Endothelial cell (in vitro differentiated cells): Measurements from ENCODE around the gene MPPE1. TPM values are rescaled to one million over a fixed set of nuclear protein-coding genes. Genes with fewer than 3 reads are reported as not detected.

Experiments
- DNase-seq: peaks from one replicate; pipeline ENCODE4 v3.0.0; 2021; ENCODE audit warnings: low spot score
- H3K27ac Mint-ChIP-seq: one replicate; pipeline ENCODE4 v1.8.0; 2021; ENCODE audit warnings: mixed read lengths, inconsistent platforms; ENCODE audit not compliant: unreplicated experiment
- H3K27me3 Mint-ChIP-seq: one replicate; pipeline ENCODE4 v1.8.0; 2021; ENCODE audit warnings: mild to moderate bottlenecking, moderate library complexity, mixed read lengths, inconsistent platforms; ENCODE audit not compliant: unreplicated experiment
- H3K36me3 Mint-ChIP-seq: one replicate; pipeline ENCODE4 v1.8.0; 2021; ENCODE audit warnings: mild to moderate bottlenecking, low read depth, mixed read lengths, inconsistent platforms; ENCODE audit not compliant: unreplicated experiment
- H3K4me1 Mint-ChIP-seq: one replicate; pipeline ENCODE4 v1.8.0; 2021; ENCODE audit warnings: mild to moderate bottlenecking, mixed read lengths, inconsistent platforms; ENCODE audit not compliant: unreplicated experiment
- H3K4me3 Mint-ChIP-seq: one replicate; pipeline ENCODE4 v1.8.0; 2021; ENCODE audit warnings: mild to moderate bottlenecking, mixed read lengths, inconsistent platforms; ENCODE audit not compliant: unreplicated experiment
- H3K9me3 Mint-ChIP-seq: one replicate; pipeline ENCODE4 v1.8.0; 2021; ENCODE audit warnings: mixed read lengths, inconsistent platforms; ENCODE audit not compliant: unreplicated experiment
- CTCF ChIP-seq: fragments of 200-600 bp; sonication (generic); IDR thresholded peaks from one replicate; pipeline ENCODE4 v1.5.0; 2021; ENCODE audit warnings: antibody characterized with exemption; ENCODE audit not compliant: unreplicated experiment
- total RNA-seq: library from RNA; stranded (reverse); fragmentation: NEBNext Ultra II Directional; extraction: Animal tissue kit (Norgen Biotek cat#: 25700); gene quantifications from one replicate; pipeline ENCODE4 v1.2.1, GENCODE V29; 2021; ENCODE audit not compliant: unreplicated experiment

Gene MPPE1
- total RNA-seq, 1 donor from 2014 or later = 32.8 TPM

- H3K9me3 Mint-ChIP-seq = no peaks in the 10 kb centered on the region
- TF ChIP-seq CTCF = no peak
- H3K27ac Mint-ChIP-seq = peak overlapping the region; percentile 3
- DNase-seq = no peak
- H3K4me3 Mint-ChIP-seq = no peak overlapping the region
- H3K36me3 Mint-ChIP-seq = no peaks in the 10 kb centered on the region
- H3K27me3 Mint-ChIP-seq = no peaks in the 10 kb centered on the region
- H3K4me1 Mint-ChIP-seq = peaks cover 17% of the 10 kb centered on the region
These were observed 67.6 kb downstream of the MPPE1 start for GRCh38 chr18:11840493-11840892.

GRCh38 chr18:11839556-11839955, 68.6 kb downstream of the MPPE1 start:
- TF ChIP-seq CTCF = no peak

GRCh38 chr18:11834772-11835171, 73.3 kb downstream of the MPPE1 start:
- Mint-ChIP-seq H3K27ac (no peak overlapping the region), H3K4me3 (no peak overlapping the region), H3K9me3 (no peaks in the 10 kb centered on the region), H3K36me3 (no peaks in the 10 kb centered on the region), H3K4me1 (peaks cover 7% of the 10 kb centered on the region), H3K27me3 (no peaks in the 10 kb centered on the region)
- no peak for TF ChIP-seq CTCF
- DNase-seq = no peak

More at GRCh38 chr18:11839556-11839955, 68.6 kb downstream of the MPPE1 start:
- DNase-seq = no peak
- Mint-ChIP-seq H3K9me3 (no peaks in the 10 kb centered on the region), H3K4me3 (no peak overlapping the region), H3K27ac (peak overlapping the region; percentile 3), H3K27me3 (no peaks in the 10 kb centered on the region), H3K4me1 (peaks cover 13% of the 10 kb centered on the region), H3K36me3 (no peaks in the 10 kb centered on the region)

Other genes starting within 250 kb of the MPPE1 start
- 9.7 TPM for gene GNAL, start 219.1 kb downstream of the MPPE1 start, total RNA-seq
- 38.5 TPM for gene CHMP1B, start 56.9 kb downstream of the MPPE1 start, total RNA-seq
- gene IMPA2, start 73.2 kb upstream of the MPPE1 start, total RNA-seq = 24.1 TPM
- 0.13 TPM for gene ANKRD62, start 185.5 kb upstream of the MPPE1 start, total RNA-seq